Measurements from ENCODE around the gene MYH9. TPM values are rescaled to one million over a fixed set of nuclear protein-coding genes. Genes with fewer than 3 reads are reported as not detected.

MYH9 gene
- total RNA-seq, 1 experiment from 2014 or later, result 323 TPM

DNA sequence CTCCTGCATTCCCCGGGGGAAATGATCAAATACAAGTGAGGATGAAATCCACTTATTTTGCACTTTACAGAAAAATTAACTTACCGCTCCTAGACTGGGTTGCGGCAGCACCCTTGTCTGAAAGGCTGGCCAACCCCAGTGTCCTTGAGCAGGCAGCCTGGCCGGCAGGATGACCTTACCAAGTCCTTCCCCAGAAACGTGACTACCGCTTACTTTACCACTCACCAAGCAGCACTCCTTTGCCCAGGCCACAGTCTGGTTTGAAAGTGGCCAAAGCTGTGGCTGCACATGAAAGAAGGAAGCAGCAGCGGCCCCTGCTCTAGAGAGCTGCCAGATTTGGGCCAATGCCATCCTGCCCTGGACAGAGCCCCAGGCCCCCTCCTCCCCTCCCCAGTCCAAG lies 20.3 kb downstream of the MYH9 start:
- no peak for DNase-seq (ENCODE audit: low spot score)
- H3K36me3 ChIP-seq (ENCODE audit: insufficient read depth, low read length, poor library complexity, severe bottlenecking), result no peaks in the 10 kb centered on the region
- H3K4me1 ChIP-seq (ENCODE audit: insufficient read depth, low read length, poor library complexity, severe bottlenecking), result peaks cover 85% of the 10 kb centered on the region
- no peaks in the 10 kb centered on the region for H3K9me3 ChIP-seq (ENCODE audit: low read depth, low read length, poor library complexity, severe bottlenecking)
- no peak overlapping the region for H3K4me3 ChIP-seq (ENCODE audit: low read depth, low read length, poor library complexity, severe bottlenecking)
- intact Hi-C loops (cut with micrococcal nuclease; ENCODE audit: unreplicated experiment), result no loop called here
- POLR2A ChIA-PET (ENCODE audit: low non-redundant PET), result no interaction called here
- H3K27ac ChIP-seq (ENCODE audit: low read depth, low read length, poor library complexity, severe bottlenecking), result peak overlapping the region; percentile 87
- TF ChIP-seq, protein P1, sequence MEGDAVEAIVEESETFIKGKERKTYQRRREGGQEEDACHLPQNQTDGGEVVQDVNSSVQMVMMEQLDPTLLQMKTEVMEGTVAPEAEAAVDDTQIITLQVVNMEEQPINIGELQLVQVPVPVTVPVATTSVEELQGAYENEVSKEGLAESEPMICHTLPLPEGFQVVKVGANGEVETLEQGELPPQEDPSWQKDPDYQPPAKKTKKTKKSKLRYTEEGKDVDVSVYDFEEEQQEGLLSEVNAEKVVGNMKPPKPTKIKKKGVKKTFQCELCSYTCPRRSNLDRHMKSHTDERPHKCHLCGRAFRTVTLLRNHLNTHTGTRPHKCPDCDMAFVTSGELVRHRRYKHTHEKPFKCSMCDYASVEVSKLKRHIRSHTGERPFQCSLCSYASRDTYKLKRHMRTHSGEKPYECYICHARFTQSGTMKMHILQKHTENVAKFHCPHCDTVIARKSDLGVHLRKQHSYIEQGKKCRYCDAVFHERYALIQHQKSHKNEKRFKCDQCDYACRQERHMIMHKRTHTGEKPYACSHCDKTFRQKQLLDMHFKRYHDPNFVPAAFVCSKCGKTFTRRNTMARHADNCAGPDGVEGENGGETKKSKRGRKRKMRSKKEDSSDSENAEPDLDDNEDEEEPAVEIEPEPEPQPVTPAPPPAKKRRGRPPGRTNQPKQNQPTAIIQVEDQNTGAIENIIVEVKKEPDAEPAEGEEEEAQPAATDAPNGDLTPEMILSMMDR (conservative IDR thresholded peaks at IDR 0.05; ENCODE audit: low read depth, low read length), result no peak
- no peaks in the 10 kb centered on the region for H3K27me3 ChIP-seq (replicated peaks; ENCODE audit: insufficient read depth, low read depth, low read length, poor library complexity)
- CTCF ChIA-PET, result no interaction called here
- no TSS peak for BruUV-seq (replicated peaks)

DNA sequence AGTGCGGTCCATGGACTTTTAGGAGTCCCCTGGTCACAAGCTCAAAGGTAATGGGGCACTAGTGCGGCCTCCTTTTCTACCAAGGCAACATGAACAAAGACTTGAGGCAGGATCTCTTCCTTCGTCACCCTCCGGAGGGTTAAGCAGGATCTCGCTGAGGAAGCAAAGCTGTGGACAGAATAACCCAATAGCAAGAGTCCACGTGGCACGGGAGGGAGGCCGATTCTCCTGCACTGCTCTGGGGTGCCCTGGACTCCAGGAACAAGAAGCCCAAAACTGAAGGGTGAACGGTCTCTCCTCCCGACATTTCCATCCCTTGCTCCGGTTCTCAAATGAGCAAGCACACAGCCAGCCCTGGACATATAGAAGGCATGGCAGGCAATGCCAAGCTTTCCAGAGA lies 20.7 kb downstream of the MYH9 start:
- H3K27ac ChIP-seq (ENCODE audit: low read depth, low read length, poor library complexity, severe bottlenecking), result peak overlapping the region; percentile 87
- no TSS peak for BruUV-seq (replicated peaks)
- no peak for DNase-seq (ENCODE audit: low spot score)
- H3K4me3 ChIP-seq (ENCODE audit: low read depth, low read length, poor library complexity, severe bottlenecking), result no peak overlapping the region
- peaks cover 85% of the 10 kb centered on the region for H3K4me1 ChIP-seq (ENCODE audit: insufficient read depth, low read length, poor library complexity, severe bottlenecking)
- POLR2A ChIA-PET (ENCODE audit: low non-redundant PET), result no interaction called here
- no peaks in the 10 kb centered on the region for H3K36me3 ChIP-seq (ENCODE audit: insufficient read depth, low read length, poor library complexity, severe bottlenecking)
- no peaks in the 10 kb centered on the region for H3K9me3 ChIP-seq (ENCODE audit: low read depth, low read length, poor library complexity, severe bottlenecking)
- TF ChIP-seq, protein P1 (conservative IDR thresholded peaks at IDR 0.05; ENCODE audit: low read depth, low read length), result no peak
- no peak for TF ChIP-seq EZH2 (IDR thresholded peaks at IDR 0.05; ENCODE audit: borderline replicate concordance, low read depth, low read length, poor library complexity, severe bottlenecking)
- intact Hi-C loops (cut with micrococcal nuclease; ENCODE audit: unreplicated experiment), result no loop called here
- H3K27me3 ChIP-seq (replicated peaks; ENCODE audit: insufficient read depth, low read depth, low read length, poor library complexity), result no peaks in the 10 kb centered on the region
- CTCF ChIA-PET, result no interaction called here

DNA sequence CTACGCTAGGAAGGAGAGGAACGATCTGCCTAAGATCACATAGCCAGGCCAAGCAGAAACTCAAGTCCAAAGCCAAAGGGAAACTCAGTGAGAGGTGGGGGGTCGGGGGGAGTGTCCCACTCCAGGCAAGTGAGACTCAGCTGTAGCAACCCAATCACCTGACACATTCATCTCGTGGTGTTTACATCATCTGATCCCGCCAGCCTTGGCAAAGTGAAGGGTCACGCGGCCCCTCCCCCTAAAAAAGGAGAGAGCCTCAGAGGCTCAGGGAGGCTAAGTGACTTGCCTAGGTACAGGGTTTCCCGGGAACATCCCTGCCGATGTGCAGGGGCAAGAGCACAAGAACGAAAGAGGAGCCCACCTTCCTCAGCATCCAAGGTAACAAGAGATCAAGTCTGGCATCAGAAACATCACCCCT lies 21.5 kb downstream of the MYH9 start:
- no TSS peak for BruUV-seq (replicated peaks)
- DNase-seq (ENCODE audit: low spot score), result no peak
- H3K36me3 ChIP-seq (ENCODE audit: insufficient read depth, low read length, poor library complexity, severe bottlenecking), result no peaks in the 10 kb centered on the region
- peaks cover 83% of the 10 kb centered on the region for H3K4me1 ChIP-seq (ENCODE audit: insufficient read depth, low read length, poor library complexity, severe bottlenecking)
- ChIA-PET POLR2A (ENCODE audit: low non-redundant PET) (no interaction called here), CTCF (no interaction called here)
- no peaks in the 10 kb centered on the region for H3K9me3 ChIP-seq (ENCODE audit: low read depth, low read length, poor library complexity, severe bottlenecking)
- no peak overlapping the region for H3K4me3 ChIP-seq (ENCODE audit: low read depth, low read length, poor library complexity, severe bottlenecking)
- no peaks in the 10 kb centered on the region for H3K27me3 ChIP-seq (replicated peaks; ENCODE audit: insufficient read depth, low read depth, low read length, poor library complexity)
- intact Hi-C loops (cut with micrococcal nuclease; ENCODE audit: unreplicated experiment), result no loop called here
- TF ChIP-seq, protein P1 (conservative IDR thresholded peaks at IDR 0.05; ENCODE audit: low read depth, low read length), result no peak
- TF ChIP-seq EZH2 (IDR thresholded peaks at IDR 0.05; ENCODE audit: borderline replicate concordance, low read depth, low read length, poor library complexity, severe bottlenecking), result no peak
- H3K27ac ChIP-seq (ENCODE audit: low read depth, low read length, poor library complexity, severe bottlenecking), result peak overlapping the region; percentile 87

Measured in A673 (cell line).